HepG2 (cell line): ENCODE results near the gene AIF1. TPM values are rescaled to one million over a fixed set of nuclear protein-coding genes. Genes with fewer than 3 reads are reported as not detected.

ENCODE experiments used
- ATAC-seq: fragments of 200-7000 bp; cut with Tn5 transposase; 3 replicates; pipeline ENCODE4 v1.9.1; 2020; ENCODE audit warnings: mild to moderate bottlenecking, moderate library complexity
- BruUV-seq: library from RNA; stranded (reverse); fragments of 400-500 nt; replicated peaks from 2 replicates; lab custom pipeline; 2021; lab: Mats Ljungman, UMichigan
- CTCF ChIA-PET: fragments of 300-600 bp; formaldehyde crosslinking; extraction: SDS; loops from one replicate; lab custom pipeline; 2021; ENCODE audit warnings: low total read pairs, inconsistent platforms, low intra/inter-chr PET ratio; lab: Yijun Ruan, JAX
- POLR2A ChIA-PET: fragments of 350-600 bp; sonication (Branson Sonifier 250); formaldehyde crosslinking; loops from one replicate; lab custom pipeline; 2020; ENCODE audit warnings: antibody characterized with exemption, inconsistent platforms; lab: Yijun Ruan, JAX
- DNase-seq: peaks from one replicate; pipeline ENCODE4 v3.0.0-alpha.2; 2015; ENCODE audit warnings: low spot score
- FAIRE-seq: peaks from 3 replicates; lab custom pipeline; 2011; peaks lifted over from hg19 to GRCh38; lab: Jason Lieb, UNC
- H2AFZ ChIP-seq: one replicate; pipeline ENCODE4 v1.6.1; 2011; ENCODE audit warnings: low read length, inconsistent platforms
- H3K27ac ChIP-seq: fragments of 300-600 bp; 3 replicates; pipeline ENCODE4 v1.8.0; 2011; ENCODE audit warnings: mixed run types, mild to moderate bottlenecking, mixed read lengths, low read length, inconsistent platforms; ENCODE audit not compliant: insufficient read depth; ENCODE audit errors: extremely low read length
- H3K27me3 ChIP-seq, 2 experiments: fragments of 200-600 bp in 1 of 2; 2 replicates in 1 of 2; 3 replicates in 1 of 2; pipeline versions ENCODE4 v1.6.0 to v1.8.0; 2011; ENCODE audit warnings: low read length in 2 of 2, mild to moderate bottlenecking in 2 of 2, moderate library complexity in 2 of 2, inconsistent platforms in 1 of 2; ENCODE audit not compliant: insufficient read depth in 2 of 2, control insufficient read depth in 1 of 2
- H3K36me3 ChIP-seq, 2 experiments: fragments of 200-600 bp in 1 of 2; replicated peaks in 1 of 2; 2 replicates in 1 of 2; 3 replicates in 1 of 2; pipeline versions ENCODE4 v1.5.1 to v1.8.0; 2011; ENCODE audit warnings: low read length in 2 of 2, inconsistent platforms in 1 of 2; ENCODE audit not compliant: insufficient read depth in 2 of 2, control insufficient read depth in 1 of 2
- H3K4me1 ChIP-seq: 2 replicates; pipeline ENCODE4 v1.5.1; 2012; ENCODE audit warnings: low read length, inconsistent platforms; ENCODE audit not compliant: insufficient read depth
- H3K4me2 ChIP-seq: 2 replicates; pipeline ENCODE4 v1.6.0; 2011; ENCODE audit warnings: low read depth, low read length, inconsistent platforms
- H3K4me3 ChIP-seq, 3 experiments: fragments of 200-600 bp in 1 of 3; sonication (generic), shearing (Covaris generic) in 1 of 3; replicated peaks in 1 of 3; 2 replicates each; pipeline ENCODE4 v1.5.1; 2011 to 2016; ENCODE audit warnings: low read length in 3 of 3, inconsistent platforms in 2 of 3, low read depth in 2 of 3, mild to moderate bottlenecking in 2 of 3, control low read depth in 1 of 3, mixed read lengths in 1 of 3; ENCODE audit not compliant: insufficient read depth in 1 of 3
- H3K79me2 ChIP-seq: one replicate; pipeline ENCODE4 v1.6.1; 2011; ENCODE audit warnings: low read length, inconsistent platforms; ENCODE audit not compliant: insufficient read depth
- H3K9ac ChIP-seq: 2 replicates; pipeline ENCODE4 v1.6.0; 2011; ENCODE audit warnings: mild to moderate bottlenecking, low read depth, low read length, inconsistent platforms; ENCODE audit not compliant: insufficient read depth
- H3K9me3 ChIP-seq: 2 replicates; pipeline ENCODE4 v1.5.1; 2012; ENCODE audit warnings: mild to moderate bottlenecking, low read length
- H4K20me1 ChIP-seq: 2 replicates; pipeline ENCODE4 v1.6.0; 2011; ENCODE audit warnings: inconsistent platforms, mild to moderate bottlenecking, low read length, moderate library complexity; ENCODE audit not compliant: insufficient read depth
- SMAD9 ChIP-seq: sonication (generic); formaldehyde crosslinking; IDR thresholded peaks from 2 replicates; pipeline ENCODE4 v1.5.1; 2020; ENCODE audit warnings: mild to moderate bottlenecking, missing genetic modification reagents
- SP2 ChIP-seq: sonication (generic); formaldehyde crosslinking; IDR thresholded peaks from 2 replicates; pipeline ENCODE4 v1.5.1; 2020; ENCODE audit warnings: mild to moderate bottlenecking, missing genetic modification reagents
- STAG1 ChIP-seq: sonication (generic); formaldehyde crosslinking; IDR thresholded peaks from 2 replicates; pipeline ENCODE4 v1.4.0; 2020; ENCODE audit warnings: missing genetic modification reagents
- WGBS: methylation state at CpG from one replicate; pipeline ENCODE4 v1.1.6; 2017; ENCODE audit warnings: low lambda C conversion rate; 5-methylcytosine and 5-hydroxymethylcytosine counted together
- in situ Hi-C: cut with HindIII; loops from 2 replicates; pipeline ENCODE4 v1.10.0; 2017; ENCODE audit warnings: low pct_unique_long_range_greater_than_20kb; ENCODE audit not compliant: extremely low pct_ligation_motif_present
- intact Hi-C: fragments of 100-400 bp; cut with micrococcal nuclease; formaldehyde crosslinking; loops from one replicate; pipeline ENCODE4 v1.10.0; 2022; ENCODE audit not compliant: unreplicated experiment
- polyA plus RNA-seq, 8 experiments: library from polyadenylated mRNA; depleted of rRNA in 3 of 8; stranded (reverse) in 7 of 8; unstranded in 1 of 8; fragments of >200 nt; fragmentation: Illumina TruSeq in 4 of 8; extraction: Trizol in 4 of 8; gene quantifications; 2 replicates each; pipeline versions ENCODE4 v1.2.1 to v1.2.3, GENCODE V29; 2011 to 2016; ENCODE audit warnings: low read depth in 4 of 8, missing spikeins in 1 of 8, mixed read lengths in 1 of 8; ENCODE audit not compliant: insufficient read depth in 1 of 8
- total RNA-seq, 5 experiments: library from RNA; depleted of rRNA; stranded (reverse); fragments of >200 nt; fragmentation: Illumina TruSeq; extraction: Trizol; gene quantifications; 2 replicates each; pipeline ENCODE4 v1.2.3, GENCODE V29; 2016; ENCODE audit warnings: low read depth in 1 of 5
- TF ChIP-seq, protein P1 (sequence below): conservative IDR thresholded peaks from 2 replicates; pipeline ENCODE4 v1.6.1; 2018; ENCODE audit warnings: missing genetic modification reagents
- TF ChIP-seq, protein P2 (sequence below): sonication (generic); formaldehyde crosslinking; IDR thresholded peaks from 2 replicates; pipeline ENCODE4 v1.5.0; 2020; ENCODE audit warnings: mild to moderate bottlenecking, missing genetic modification reagents, moderate library complexity

AIF1 gene
- total and polyA plus RNA-seq, 2 of the 13 experiments (the other 11 are each of a cell fraction or from before 2014, with no cell fraction given) = 1.5 TPM; not detected in 1

DNA sequence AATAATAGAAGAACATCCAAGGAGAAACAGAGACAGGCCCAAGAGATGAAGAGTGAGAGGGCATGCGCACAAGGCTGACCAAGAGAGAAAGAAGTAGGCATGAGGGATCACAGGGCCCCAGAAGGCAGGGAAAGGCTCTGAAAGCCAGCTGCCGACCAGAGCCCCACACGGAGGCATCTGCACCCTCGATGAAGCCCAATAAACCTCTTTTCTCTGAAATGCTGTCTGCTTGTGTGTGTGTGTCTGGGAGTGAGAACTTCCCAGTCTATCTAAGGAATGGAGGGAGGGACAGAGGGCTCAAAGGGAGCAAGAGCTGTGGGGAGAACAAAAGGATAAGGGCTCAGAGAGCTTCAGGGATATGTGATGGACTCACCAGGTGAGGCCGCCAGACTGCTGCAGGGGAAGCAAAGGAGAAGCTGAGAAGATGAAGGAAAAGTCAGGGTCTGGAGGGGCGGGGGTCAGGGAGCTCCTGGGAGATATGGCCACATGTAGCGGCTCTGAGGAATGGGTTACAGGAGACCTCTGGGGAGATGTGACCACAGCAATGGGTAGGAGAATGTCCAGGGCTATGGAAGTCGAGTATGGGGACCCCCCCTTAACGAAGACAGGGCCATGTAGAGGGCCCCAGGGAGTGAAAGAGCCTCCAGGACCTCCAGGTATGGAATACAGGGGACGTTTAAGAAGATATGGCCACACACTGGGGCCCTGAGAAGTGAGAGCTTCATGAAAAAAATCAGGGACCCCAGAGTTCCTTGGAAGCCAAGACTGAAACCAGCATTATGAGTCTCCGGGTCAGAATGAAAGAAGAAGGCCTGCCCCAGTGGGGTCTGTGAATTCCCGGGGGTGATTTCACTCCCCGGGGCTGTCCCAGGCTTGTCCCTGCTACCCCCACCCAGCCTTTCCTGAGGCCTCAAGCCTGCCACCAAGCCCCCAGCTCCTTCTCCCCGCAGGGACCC, 40.6 kb upstream of the AIF1 start:
- ATAC-seq = peak; percentile 15; the same call in 2 of the 3 replicates

More for the DNA sequence above, 40.6 kb upstream of the AIF1 start:
- Histone ChIP-seq H3K27me3 (peaks cover 20 to 88% of the 10 kb centered on the region in 2 experiments), H3K9ac (no peak overlapping the region), H3K4me1 (no peaks in the 10 kb centered on the region), H2AFZ (no peak overlapping the region), H3K9me3 (no peaks in the 10 kb centered on the region), H4K20me1 (no peaks in the 10 kb centered on the region), H3K79me2 (no peaks in the 10 kb centered on the region), H3K36me3 (no peaks in the 10 kb centered on the region), H3K4me2 (no peak overlapping the region), H3K27ac (no peak overlapping the region), H3K4me3 (no peak overlapping the region)
- FAIRE-seq (no peak), DNase-seq (no peak)
- POLR2A ChIA-PET = interaction anchor here (0.9 to 1.9 kb wide), 4 partner anchors 27 to 77 kb away, joined by 3 to 8 read pairs (median 4); partner anchors contain the start of genes DDX39B and NFKBIL1
- intact Hi-C loops (no loop called here), in situ Hi-C loops (no loop called here)
- 16% methylated on average over 14 of the region's 14 CpGs for WGBS
- BruUV-seq = no TSS peak
- CTCF ChIA-PET = no interaction called here
- TF ChIP-seq SMAD9 = no peak
- TF ChIP-seq, protein P1, sequence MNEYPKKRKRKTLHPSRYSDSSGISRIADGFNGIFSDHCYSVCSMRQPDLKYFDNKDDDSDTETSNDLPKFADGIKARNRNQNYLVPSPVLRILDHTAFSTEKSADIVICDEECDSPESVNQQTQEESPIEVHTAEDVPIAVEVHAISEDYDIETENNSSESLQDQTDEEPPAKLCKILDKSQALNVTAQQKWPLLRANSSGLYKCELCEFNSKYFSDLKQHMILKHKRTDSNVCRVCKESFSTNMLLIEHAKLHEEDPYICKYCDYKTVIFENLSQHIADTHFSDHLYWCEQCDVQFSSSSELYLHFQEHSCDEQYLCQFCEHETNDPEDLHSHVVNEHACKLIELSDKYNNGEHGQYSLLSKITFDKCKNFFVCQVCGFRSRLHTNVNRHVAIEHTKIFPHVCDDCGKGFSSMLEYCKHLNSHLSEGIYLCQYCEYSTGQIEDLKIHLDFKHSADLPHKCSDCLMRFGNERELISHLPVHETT (CRISPR knock-in tag) = no peak
- TF ChIP-seq STAG1 (CRISPR knock-in tag) = peak; percentile 7; the same call in 1 of the 2 replicates
- no peak for TF ChIP-seq SP2
- TF ChIP-seq, protein P2, sequence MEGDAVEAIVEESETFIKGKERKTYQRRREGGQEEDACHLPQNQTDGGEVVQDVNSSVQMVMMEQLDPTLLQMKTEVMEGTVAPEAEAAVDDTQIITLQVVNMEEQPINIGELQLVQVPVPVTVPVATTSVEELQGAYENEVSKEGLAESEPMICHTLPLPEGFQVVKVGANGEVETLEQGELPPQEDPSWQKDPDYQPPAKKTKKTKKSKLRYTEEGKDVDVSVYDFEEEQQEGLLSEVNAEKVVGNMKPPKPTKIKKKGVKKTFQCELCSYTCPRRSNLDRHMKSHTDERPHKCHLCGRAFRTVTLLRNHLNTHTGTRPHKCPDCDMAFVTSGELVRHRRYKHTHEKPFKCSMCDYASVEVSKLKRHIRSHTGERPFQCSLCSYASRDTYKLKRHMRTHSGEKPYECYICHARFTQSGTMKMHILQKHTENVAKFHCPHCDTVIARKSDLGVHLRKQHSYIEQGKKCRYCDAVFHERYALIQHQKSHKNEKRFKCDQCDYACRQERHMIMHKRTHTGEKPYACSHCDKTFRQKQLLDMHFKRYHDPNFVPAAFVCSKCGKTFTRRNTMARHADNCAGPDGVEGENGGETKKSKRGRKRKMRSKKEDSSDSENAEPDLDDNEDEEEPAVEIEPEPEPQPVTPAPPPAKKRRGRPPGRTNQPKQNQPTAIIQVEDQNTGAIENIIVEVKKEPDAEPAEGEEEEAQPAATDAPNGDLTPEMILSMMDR (CRISPR knock-in tag) = peak; percentile 27
